GM23248 (cell line): ENCODE data around the gene RTN4R.

Experiments
- EZH2 ChIP-seq: fragments of 200-600 bp; sonication (generic); IDR thresholded peaks from 2 replicates; pipeline ENCODE4 v1.6.1; 2018; ENCODE audit warnings: antibody characterized with exemption, mild to moderate bottlenecking; ENCODE audit not compliant: insufficient read depth, poor library complexity, severe bottlenecking
- EZH2phosphoT487 ChIP-seq: fragments of 200-600 bp; sonication (generic); IDR thresholded peaks from 2 replicates; pipeline ENCODE4 v1.6.1; 2018; ENCODE audit warnings: antibody characterized with exemption, moderate library complexity, mild to moderate bottlenecking, low read depth; ENCODE audit not compliant: insufficient read depth

GRCh38 chr22:20228939-20229272, 39.2 kb downstream of the RTN4R start:
- no peak for TF ChIP-seq EZH2
- no peak for TF ChIP-seq EZH2phosphoT487
